Ureter (tissue), 1 donor: ENCODE measurements around the gene CC2D1B. TPM values are rescaled to one million over a fixed set of nuclear protein-coding genes. Genes with fewer than 3 reads are reported as not detected.

Source experiments
- DNase-seq: peaks from one replicate; pipeline ENCODE4 v3.0.0-alpha.2; 2020; ENCODE audit warnings: low spot score
- total RNA-seq: library from RNA; stranded (reverse); gene quantifications from one replicate; pipeline ENCODE4 v1.2.4, GENCODE V29; 2023
- donor health status: DM: yes; HTN: yes; CAD: no.

The CC2D1B gene
- total RNA-seq, 1 donor from 2014 or later, result 39.4 TPM

- DNase-seq, result no peak
Observed at GRCh38 chr1:52305417-52306226, 60.4 kb downstream of the CC2D1B start.

Other genes starting within 250 kb of the CC2D1B start
- gene ZFYVE9, start 224.1 kb downstream of the CC2D1B start, total RNA-seq, result 39.2 TPM
- 1.1 TPM for gene ORC1, start 38.2 kb upstream of the CC2D1B start, total RNA-seq
- gene PRPF38A, start 38.4 kb upstream of the CC2D1B start, total RNA-seq, result 50.8 TPM
- 69.3 TPM for gene TUT4, start 186.9 kb upstream of the CC2D1B start, total RNA-seq
- gene GPX7, start 236.2 kb upstream of the CC2D1B start, total RNA-seq, result 8.9 TPM